ENCODE data around the gene USP9X. TPM values are rescaled to one million over a fixed set of nuclear protein-coding genes. Genes with fewer than 3 reads are reported as not detected.
"Not testable (repeated sequence)": the region's sequence is repeated elsewhere in the genome, so short reads cannot be mapped to it uniquely, and the experiment has no call there.

Gene USP9X
- total RNA-seq, 1 donor from 2014 or later: 120 TPM

- DNase-seq (ENCODE audit: low read depth, low spot score): peak; percentile 10
These were observed 250 bp downstream of the USP9X start for GRCh38 chrX:41085512-41085877.

- peak; percentile 13 for DNase-seq (ENCODE audit: low read depth, low spot score)
These were observed 807 bp downstream of the USP9X start for GRCh38 chrX:41085878-41086626.

- peak; percentile 17 for DNase-seq (ENCODE audit: low read depth, low spot score)
These were observed 1.3 kb downstream of the USP9X start for GRCh38 chrX:41086627-41086932.

- DNase-seq (ENCODE audit: low read depth, low spot score): no peak
These were observed 2.0 kb downstream of the USP9X start for GRCh38 chrX:41087201-41087600.

- DNase-seq (ENCODE audit: low read depth, low spot score): no peak
These were observed 5.5 kb downstream of the USP9X start for GRCh38 chrX:41090568-41091238.

- no peak for DNase-seq (ENCODE audit: low read depth, low spot score)
These were observed 7.5 kb downstream of the USP9X start for GRCh38 chrX:41092776-41093175.

GRCh38 chrX:41095174-41095573, 9.9 kb downstream of the USP9X start:
- no peak for DNase-seq (ENCODE audit: low read depth, low spot score)

- DNase-seq (ENCODE audit: low read depth, low spot score): no peak
These were observed 10.7 kb downstream of the USP9X start for GRCh38 chrX:41095908-41096307.

GRCh38 chrX:41096339-41096955, 11.2 kb downstream of the USP9X start:
- DNase-seq (ENCODE audit: low read depth, low spot score): no peak

- DNase-seq (ENCODE audit: low read depth, low spot score): no peak
These were observed 12.1 kb downstream of the USP9X start for GRCh38 chrX:41097326-41097725.

GRCh38 chrX:41100200-41100599, 15.0 kb downstream of the USP9X start:
- DNase-seq (ENCODE audit: low read depth, low spot score): no peak

- DNase-seq (ENCODE audit: low read depth, low spot score): no peak
These were observed 15.6 kb downstream of the USP9X start for GRCh38 chrX:41100819-41101218.

- no peak for DNase-seq (ENCODE audit: low read depth, low spot score)
These were observed 19.8 kb downstream of the USP9X start for GRCh38 chrX:41105005-41105404.

GRCh38 chrX:41106257-41106656, 21.0 kb downstream of the USP9X start:
- not testable (repeated sequence) for DNase-seq (ENCODE audit: low read depth, low spot score)

GRCh38 chrX:41108007-41108406, 22.8 kb downstream of the USP9X start:
- no peak for DNase-seq (ENCODE audit: low read depth, low spot score)

- DNase-seq (ENCODE audit: low read depth, low spot score): no peak
These were observed 23.4 kb downstream of the USP9X start for GRCh38 chrX:41108463-41109205.

GRCh38 chrX:41110801-41111625, 25.8 kb downstream of the USP9X start:
- DNase-seq (ENCODE audit: low read depth, low spot score): no peak

- DNase-seq (ENCODE audit: low read depth, low spot score): not testable (repeated sequence)
These were observed 29.8 kb downstream of the USP9X start for GRCh38 chrX:41115104-41115425.

GRCh38 chrX:41116948-41117347, 31.7 kb downstream of the USP9X start:
- no peak for DNase-seq (ENCODE audit: low read depth, low spot score)

GRCh38 chrX:41118156-41118555, 32.9 kb downstream of the USP9X start:
- DNase-seq (ENCODE audit: low read depth, low spot score): no peak

- no peak for DNase-seq (ENCODE audit: low read depth, low spot score)
These were observed 34.6 kb downstream of the USP9X start for GRCh38 chrX:41119803-41120202.

Data from pulmonary artery endothelial cell (primary cell).